Tibial artery (tissue), 4 donors: ENCODE results near the gene RAD51AP1.
"Not testable (repeated sequence)": the region's sequence is repeated elsewhere in the genome, so short reads cannot be mapped to it uniquely, and the experiment has no call there.

ENCODE experiments used
- DNase-seq, 2 donors: peaks; one replicate each; pipeline ENCODE4 v3.0.0-alpha.2; 2019
- H3K27ac ChIP-seq, 2 donors: fragments of 200-600 bp; sonication (generic) in 1 of 2; 1 replicate in 1 of 2; 2 replicates in 1 of 2; pipeline ENCODE4 v1.5.1; 2018 to 2019; ENCODE audit warnings: mild to moderate bottlenecking in 1 of 2
- H3K27me3 ChIP-seq, 2 donors: fragments of 200-600 bp; sonication (generic) in 1 of 2; one replicate each; pipeline versions ENCODE4 v1.5.1 to v1.6.0; 2016 to 2019
- H3K36me3 ChIP-seq, 3 donors: fragments of 200-600 bp; sonication (generic) in 2 of 3; one replicate each; pipeline ENCODE4 v1.5.1; 2016 to 2019; ENCODE audit warnings: mild to moderate bottlenecking in 2 of 3
- H3K4me1 ChIP-seq, 4 donors: fragments of 200-600 bp; sonication (generic) in 2 of 4; 1 replicate in 3 of 4; 2 replicates in 1 of 4; pipeline ENCODE4 v1.5.1; 2016 to 2019
- H3K4me3 ChIP-seq, 2 donors: fragments of 200-600 bp; sonication (generic) in 1 of 2; 1 replicate in 1 of 2; 2 replicates in 1 of 2; pipeline ENCODE4 v1.5.1; 2018 to 2019; ENCODE audit warnings: mild to moderate bottlenecking in 2 of 2
- H3K9me3 ChIP-seq, 3 donors: fragments of 200-600 bp; sonication (generic) in 1 of 3; one replicate each; pipeline ENCODE4 v1.5.1; 2016 to 2019
- CTCF ChIP-seq, 2 experiments: fragments of 200-600 bp in 1 of 2; fragments of 450-650 bp in 1 of 2; IDR thresholded peaks; one replicate each; pipeline ENCODE4 v1.5.1; 2017 to 2019; ENCODE audit warnings: antibody characterized with exemption in 2 of 2, mild to moderate bottlenecking in 1 of 2, moderate library complexity in 1 of 2
- intact Hi-C: fragments of 100-400 bp; cut with DNase I; formaldehyde crosslinking; loops from one replicate; pipeline ENCODE4 v1.15.0; 2023; ENCODE audit warnings: low total_unique reads

RAD51AP1 gene

GRCh38 chr12:4505376-4505986 lies 33.2 kb upstream of the RAD51AP1 start:
- Histone ChIP-seq H3K4me1 (no peaks in the 10 kb centered on the region), H3K36me3 (peaks cover 39 to 45% (median 42%) of the 10 kb centered on the region in 3 donors), H3K9me3 (no peaks in the 10 kb centered on the region), H3K27ac (no peak overlapping the region), H3K27me3 (no peaks in the 10 kb centered on the region), H3K4me3 (no peak overlapping the region)
- no peak for TF ChIP-seq CTCF (IDR thresholded peaks at IDR 0.05)
- intact Hi-C loops, result no loop called here
- DNase-seq, result no peak

DNA sequence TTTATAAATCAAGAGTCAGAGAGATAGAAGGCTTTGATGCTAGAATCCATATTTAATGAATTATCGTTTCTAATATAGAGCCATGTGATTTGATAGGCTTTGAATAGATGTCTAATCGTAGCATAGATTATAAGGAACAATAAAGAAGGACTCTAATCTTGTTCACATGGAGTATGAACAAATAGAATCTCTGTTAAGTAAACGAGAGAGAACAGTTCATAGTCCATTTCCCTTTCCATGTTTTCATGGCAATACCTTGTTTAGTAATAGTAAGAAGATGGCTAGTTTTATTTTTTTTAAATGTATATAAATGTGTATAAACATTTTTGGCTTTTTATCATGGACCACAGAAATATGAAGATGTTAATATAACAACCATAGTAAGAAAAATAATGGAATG lies 32.3 kb upstream of the RAD51AP1 start:
- H3K27me3 ChIP-seq, result no peaks in the 10 kb centered on the region
- TF ChIP-seq CTCF (IDR thresholded peaks at IDR 0.05), result no peak
- H3K36me3 ChIP-seq, result peaks cover 36 to 40% (median 38%) of the 10 kb centered on the region in 3 donors
- H3K9me3 ChIP-seq, result no peaks in the 10 kb centered on the region
- H3K4me1 ChIP-seq, result no peaks in the 10 kb centered on the region
- H3K27ac ChIP-seq, result no peak overlapping the region
- no peak for DNase-seq
- intact Hi-C loops, result no loop called here
- H3K4me3 ChIP-seq, result no peak overlapping the region

GRCh38 chr12:4506870-4507269 lies 31.8 kb upstream of the RAD51AP1 start:
- no peak overlapping the region for H3K4me3 ChIP-seq
- H3K9me3 ChIP-seq, result no peaks in the 10 kb centered on the region
- no peak overlapping the region for H3K27ac ChIP-seq
- intact Hi-C loops, result no loop called here
- no peaks in the 10 kb centered on the region for H3K27me3 ChIP-seq
- H3K4me1 ChIP-seq, result no peaks in the 10 kb centered on the region
- H3K36me3 ChIP-seq, result peaks cover 32 to 35% (median 33%) of the 10 kb centered on the region in 3 donors
- TF ChIP-seq CTCF (IDR thresholded peaks at IDR 0.05), result no peak
- DNase-seq, result no peak

DNA sequence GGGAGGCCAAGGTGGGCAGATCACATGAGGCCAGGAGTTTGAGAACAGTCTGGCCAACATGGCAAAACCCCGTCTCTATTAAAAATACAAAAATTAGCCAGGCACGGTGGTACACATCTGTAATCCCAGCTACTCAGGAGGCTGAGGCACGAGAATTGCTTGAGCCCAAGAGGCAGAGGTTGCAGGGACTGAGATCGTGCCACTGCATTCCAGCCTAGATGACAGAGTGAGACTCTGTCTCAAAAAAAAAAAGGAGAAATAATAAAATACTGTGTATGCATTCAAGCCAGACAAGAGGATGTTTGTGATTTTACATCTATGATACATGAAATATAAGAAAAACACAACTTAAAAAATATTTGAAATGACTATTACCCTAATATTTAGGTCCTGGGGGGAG lies 30.2 kb upstream of the RAD51AP1 start:
- intact Hi-C loops, H3K9me3 ChIP-seq: not testable (repeated sequence)

DNA sequence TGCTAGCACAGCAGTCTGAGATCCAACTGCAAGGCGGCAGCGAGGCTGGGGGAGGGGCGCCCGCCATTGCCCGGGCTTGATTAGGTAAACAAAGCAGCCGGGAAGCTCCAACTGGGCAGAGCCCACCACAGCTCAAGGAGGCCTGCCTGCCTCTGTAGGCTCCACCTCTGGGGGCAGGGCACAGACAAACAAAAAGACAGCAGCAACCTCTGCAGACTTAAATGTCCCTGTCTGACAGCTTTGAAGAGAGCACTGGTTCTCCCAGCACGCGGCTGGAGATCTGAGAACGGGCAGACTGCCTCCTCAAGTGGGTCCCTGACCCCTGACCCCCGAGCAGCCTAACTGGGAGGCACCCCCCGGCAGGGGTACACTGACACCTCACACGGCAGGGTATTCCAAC lies 29.4 kb upstream of the RAD51AP1 start:
- H3K9me3 ChIP-seq, H3K27ac ChIP-seq, H3K4me1 ChIP-seq, H3K4me3 ChIP-seq, DNase-seq, intact Hi-C loops, H3K27me3 ChIP-seq: not testable (repeated sequence)
- peaks cover 14 to 24% (median 19%) of the 10 kb centered on the region in 3 donors for H3K36me3 ChIP-seq

More for the DNA sequence above, 30.2 kb upstream of the RAD51AP1 start:
- DNase-seq, H3K4me1 ChIP-seq, H3K27ac ChIP-seq, H3K27me3 ChIP-seq, H3K4me3 ChIP-seq: not testable (repeated sequence)
- peaks cover 21 to 29% (median 24%) of the 10 kb centered on the region in 3 donors for H3K36me3 ChIP-seq

DNA sequence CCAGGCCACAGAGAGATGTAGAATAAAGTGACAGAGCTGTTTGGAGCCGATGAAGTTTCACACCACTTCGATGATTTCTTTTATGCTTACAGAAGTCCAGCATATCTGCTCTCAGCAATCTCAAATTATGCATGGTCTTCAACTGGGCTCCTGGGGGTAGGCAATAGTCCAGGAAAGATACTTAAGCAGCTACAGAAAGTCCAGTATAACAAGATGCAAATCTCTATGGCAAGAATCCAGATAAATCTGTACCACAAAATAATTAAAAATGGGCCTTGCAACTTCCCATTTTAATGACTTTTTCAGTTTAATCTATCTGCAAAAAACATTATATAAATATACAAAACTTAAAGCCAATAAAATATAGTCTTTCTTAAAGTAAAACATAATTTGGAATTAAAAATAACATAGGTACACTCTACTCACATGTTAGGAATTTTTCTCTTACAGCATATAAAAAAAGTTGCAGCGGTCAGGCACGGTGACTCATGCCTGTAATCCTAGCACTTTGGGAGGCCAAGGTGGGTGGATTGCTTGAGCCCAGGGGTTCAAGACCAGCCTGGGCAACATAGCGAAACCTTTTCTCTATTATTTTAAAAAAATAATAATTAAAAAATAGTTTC lies 20.5 kb upstream of the RAD51AP1 start:
- no peaks in the 10 kb centered on the region for H3K27me3 ChIP-seq
- no peaks in the 10 kb centered on the region for H3K9me3 ChIP-seq
- TF ChIP-seq CTCF (IDR thresholded peaks at IDR 0.05), result no peak
- no peak for DNase-seq
- peaks cover 8 to 47% (median 36%) of the 10 kb centered on the region in 3 donors for H3K36me3 ChIP-seq
- H3K27ac ChIP-seq, result no peak overlapping the region
- no peaks in the 10 kb centered on the region for H3K4me1 ChIP-seq
- no peak overlapping the region for H3K4me3 ChIP-seq
- intact Hi-C loops, result no loop called here

GRCh38 chr12:4523443-4523842 lies 15.2 kb upstream of the RAD51AP1 start:
- intact Hi-C loops, H3K4me3 ChIP-seq, H3K9me3 ChIP-seq, DNase-seq, H3K27ac ChIP-seq, H3K27me3 ChIP-seq, H3K4me1 ChIP-seq: not testable (repeated sequence)
- peaks cover 14 to 65% (median 56%) of the 10 kb centered on the region in 3 donors for H3K36me3 ChIP-seq
